Ovary (tissue), 3 donors: ENCODE results near the gene GRK1.

Experiments
- EP300 ChIP-seq: sonication (generic); formaldehyde crosslinking; IDR thresholded peaks from one replicate; pipeline ENCODE4 v1.6.1; 2017; ENCODE audit warnings: antibody characterized with exemption
- POLR2A ChIP-seq: fragments of 450-650 bp; IDR thresholded peaks from one replicate; pipeline ENCODE4 v1.6.1; 2017; ENCODE audit warnings: antibody characterized with exemption, mild to moderate bottlenecking, moderate library complexity
- TF ChIP-seq, protein P1 (sequence below), 3 donors: fragments of 450-650 bp in 2 of 3; fragments of 200-600 bp in 1 of 3; IDR thresholded peaks; one replicate each; pipeline versions ENCODE4 v1.5.1 to v1.8.0; 2016 to 2022; ENCODE audit warnings: antibody characterized with exemption in 3 of 3, mild to moderate bottlenecking in 1 of 3
- donor health status: DM: no; HTN: no; CAD: no.

DNA sequence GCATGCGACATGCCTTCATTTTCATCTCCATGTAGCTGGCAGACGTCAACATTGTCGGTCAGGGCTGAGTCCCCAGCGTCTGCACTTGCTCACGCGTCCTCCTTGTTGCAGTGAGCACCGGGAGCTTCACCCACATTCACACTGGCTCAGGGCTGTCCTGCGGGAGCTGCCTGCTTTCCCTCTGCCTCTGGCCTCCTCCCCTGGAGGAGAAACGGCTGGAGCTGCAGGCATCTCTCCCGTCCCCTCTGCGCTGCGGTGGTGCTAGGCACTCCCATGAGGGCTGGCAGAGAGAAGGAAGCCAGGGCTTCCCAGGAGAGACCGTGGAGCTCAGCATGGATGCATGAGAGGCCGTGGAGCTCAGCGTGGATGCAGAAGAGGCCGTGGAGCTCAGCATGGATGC lies 73.6 kb downstream of the GRK1 start:
- TF ChIP-seq, protein P1, sequence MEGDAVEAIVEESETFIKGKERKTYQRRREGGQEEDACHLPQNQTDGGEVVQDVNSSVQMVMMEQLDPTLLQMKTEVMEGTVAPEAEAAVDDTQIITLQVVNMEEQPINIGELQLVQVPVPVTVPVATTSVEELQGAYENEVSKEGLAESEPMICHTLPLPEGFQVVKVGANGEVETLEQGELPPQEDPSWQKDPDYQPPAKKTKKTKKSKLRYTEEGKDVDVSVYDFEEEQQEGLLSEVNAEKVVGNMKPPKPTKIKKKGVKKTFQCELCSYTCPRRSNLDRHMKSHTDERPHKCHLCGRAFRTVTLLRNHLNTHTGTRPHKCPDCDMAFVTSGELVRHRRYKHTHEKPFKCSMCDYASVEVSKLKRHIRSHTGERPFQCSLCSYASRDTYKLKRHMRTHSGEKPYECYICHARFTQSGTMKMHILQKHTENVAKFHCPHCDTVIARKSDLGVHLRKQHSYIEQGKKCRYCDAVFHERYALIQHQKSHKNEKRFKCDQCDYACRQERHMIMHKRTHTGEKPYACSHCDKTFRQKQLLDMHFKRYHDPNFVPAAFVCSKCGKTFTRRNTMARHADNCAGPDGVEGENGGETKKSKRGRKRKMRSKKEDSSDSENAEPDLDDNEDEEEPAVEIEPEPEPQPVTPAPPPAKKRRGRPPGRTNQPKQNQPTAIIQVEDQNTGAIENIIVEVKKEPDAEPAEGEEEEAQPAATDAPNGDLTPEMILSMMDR (IDR thresholded peaks at IDR 0.05) = no peak
- no peak for TF ChIP-seq POLR2A
- no peak for TF ChIP-seq EP300
